Measurements from ENCODE around the gene FRMD4A. TPM values are rescaled to one million over a fixed set of nuclear protein-coding genes. Genes with fewer than 3 reads are reported as not detected.

The FRMD4A gene
- total RNA-seq, 2 donors from 2014 or later, result 0.35 to 0.50 TPM

GRCh38 chr10:13736506-13736905, 594.2 kb downstream of the FRMD4A start:
- Mint-ChIP-seq H3K36me3 (ENCODE audit: insufficient read depth in 2 of 2) (no peaks in the 10 kb centered on the region), H3K9me3 (no peaks in the 10 kb centered on the region), H3K27ac (no peak overlapping the region), H3K27me3 (ENCODE audit: low read depth) (peaks cover 5% of the 10 kb centered on the region), H3K4me1 (ENCODE audit: low read depth) (no peaks in the 10 kb centered on the region), H3K4me3 (no peak overlapping the region)
- ATAC-seq (replicated peaks in 1 of 2), result no peak
- no peak for DNase-seq

DNA sequence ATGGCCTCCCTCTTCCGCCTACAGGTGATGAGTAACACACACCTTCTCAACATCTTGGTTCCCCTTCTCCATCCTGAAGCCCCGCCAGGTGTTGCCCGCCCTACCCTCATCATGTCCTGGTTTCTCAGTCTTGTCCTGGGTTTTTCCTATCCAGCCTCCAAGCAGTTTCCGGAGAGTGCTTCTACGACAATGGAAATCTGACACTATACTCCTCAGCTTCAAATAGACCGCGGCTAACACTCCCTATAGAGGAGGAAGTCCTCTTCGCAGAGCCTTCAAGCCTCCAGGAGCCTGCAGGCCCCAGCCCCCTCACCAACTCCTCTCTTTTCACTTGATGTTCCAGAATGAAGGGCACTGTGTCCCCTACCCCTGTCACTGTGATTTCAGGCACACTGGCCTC, 596.6 kb downstream of the FRMD4A start:
- no peaks in the 10 kb centered on the region for H3K36me3 Mint-ChIP-seq (ENCODE audit: insufficient read depth in 2 of 2)
- no peaks in the 10 kb centered on the region for H3K4me1 Mint-ChIP-seq (ENCODE audit: low read depth)
- no peak overlapping the region for H3K27ac Mint-ChIP-seq
- DNase-seq, result no peak
- H3K9me3 Mint-ChIP-seq, result no peaks in the 10 kb centered on the region
- ATAC-seq (replicated peaks in 1 of 2), result no peak
- no peaks in the 10 kb centered on the region for H3K27me3 Mint-ChIP-seq (ENCODE audit: low read depth)
- H3K4me3 Mint-ChIP-seq, result no peak overlapping the region

GRCh38 chr10:13733071-13733470, 597.7 kb downstream of the FRMD4A start:
- no peak for ATAC-seq (replicated peaks in 1 of 2)
- Mint-ChIP-seq H3K4me3 (no peak overlapping the region), H3K4me1 (ENCODE audit: low read depth) (no peaks in the 10 kb centered on the region), H3K27ac (no peak overlapping the region), H3K9me3 (no peaks in the 10 kb centered on the region), H3K36me3 (ENCODE audit: insufficient read depth in 2 of 2) (no peaks in the 10 kb centered on the region), H3K27me3 (ENCODE audit: low read depth) (no peaks in the 10 kb centered on the region)
- DNase-seq, result no peak

DNA sequence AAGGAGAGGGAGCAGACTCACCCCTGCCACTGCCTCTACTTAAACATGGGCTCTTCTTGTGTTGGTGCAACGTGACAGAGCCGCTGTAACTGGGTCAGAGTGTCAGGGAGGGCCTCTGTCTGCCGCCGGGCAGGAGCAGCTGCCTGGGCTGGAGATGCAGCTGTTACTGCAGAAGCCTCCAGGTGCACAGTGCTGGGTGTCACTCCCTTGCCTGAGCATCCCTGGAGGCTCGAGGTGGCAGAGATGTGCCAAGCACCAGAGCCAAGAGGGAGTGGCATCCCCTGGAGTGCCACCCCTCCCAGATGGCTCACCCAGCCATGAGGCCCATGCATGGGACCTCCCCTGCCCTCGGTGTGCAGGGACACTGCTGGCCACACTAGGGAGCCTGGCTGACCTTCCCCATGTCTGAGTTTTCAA, 598.3 kb downstream of the FRMD4A start:
- Mint-ChIP-seq H3K27me3 (ENCODE audit: low read depth) (no peaks in the 10 kb centered on the region), H3K4me1 (ENCODE audit: low read depth) (no peaks in the 10 kb centered on the region), H3K36me3 (ENCODE audit: insufficient read depth in 2 of 2) (no peaks in the 10 kb centered on the region), H3K4me3 (no peak overlapping the region), H3K27ac (no peak overlapping the region), H3K9me3 (no peaks in the 10 kb centered on the region)
- ATAC-seq (replicated peaks in 1 of 2) (no peak), DNase-seq (no peak)

GRCh38 chr10:13731799-13732198, 598.9 kb downstream of the FRMD4A start:
- Mint-ChIP-seq H3K27me3 (ENCODE audit: low read depth) (no peaks in the 10 kb centered on the region), H3K4me1 (ENCODE audit: low read depth) (no peaks in the 10 kb centered on the region), H3K36me3 (ENCODE audit: insufficient read depth in 2 of 2) (no peaks in the 10 kb centered on the region), H3K4me3 (no peak overlapping the region), H3K27ac (no peak overlapping the region), H3K9me3 (no peaks in the 10 kb centered on the region)
- no peak for ATAC-seq (replicated peaks in 1 of 2)
- no peak for DNase-seq

GRCh38 chr10:13730956-13731355, 599.8 kb downstream of the FRMD4A start:
- Mint-ChIP-seq H3K9me3 (no peaks in the 10 kb centered on the region), H3K27me3 (ENCODE audit: low read depth) (no peaks in the 10 kb centered on the region), H3K4me3 (no peak overlapping the region), H3K27ac (no peak overlapping the region), H3K4me1 (ENCODE audit: low read depth) (no peaks in the 10 kb centered on the region), H3K36me3 (ENCODE audit: insufficient read depth in 2 of 2) (no peaks in the 10 kb centered on the region)
- DNase-seq (no peak), ATAC-seq (replicated peaks in 1 of 2) (no peak)

GRCh38 chr10:13730306-13730652, 600.4 kb downstream of the FRMD4A start:
- DNase-seq (no peak), ATAC-seq (replicated peaks in 1 of 2) (no peak)
- no peaks in the 10 kb centered on the region for H3K9me3 Mint-ChIP-seq
- H3K4me1 Mint-ChIP-seq (ENCODE audit: low read depth), result no peaks in the 10 kb centered on the region
- H3K27me3 Mint-ChIP-seq (ENCODE audit: low read depth), result no peaks in the 10 kb centered on the region
- H3K4me3 Mint-ChIP-seq, result no peak overlapping the region
- no peak overlapping the region for H3K27ac Mint-ChIP-seq
- H3K36me3 Mint-ChIP-seq (ENCODE audit: insufficient read depth in 2 of 2), result no peaks in the 10 kb centered on the region

DNA sequence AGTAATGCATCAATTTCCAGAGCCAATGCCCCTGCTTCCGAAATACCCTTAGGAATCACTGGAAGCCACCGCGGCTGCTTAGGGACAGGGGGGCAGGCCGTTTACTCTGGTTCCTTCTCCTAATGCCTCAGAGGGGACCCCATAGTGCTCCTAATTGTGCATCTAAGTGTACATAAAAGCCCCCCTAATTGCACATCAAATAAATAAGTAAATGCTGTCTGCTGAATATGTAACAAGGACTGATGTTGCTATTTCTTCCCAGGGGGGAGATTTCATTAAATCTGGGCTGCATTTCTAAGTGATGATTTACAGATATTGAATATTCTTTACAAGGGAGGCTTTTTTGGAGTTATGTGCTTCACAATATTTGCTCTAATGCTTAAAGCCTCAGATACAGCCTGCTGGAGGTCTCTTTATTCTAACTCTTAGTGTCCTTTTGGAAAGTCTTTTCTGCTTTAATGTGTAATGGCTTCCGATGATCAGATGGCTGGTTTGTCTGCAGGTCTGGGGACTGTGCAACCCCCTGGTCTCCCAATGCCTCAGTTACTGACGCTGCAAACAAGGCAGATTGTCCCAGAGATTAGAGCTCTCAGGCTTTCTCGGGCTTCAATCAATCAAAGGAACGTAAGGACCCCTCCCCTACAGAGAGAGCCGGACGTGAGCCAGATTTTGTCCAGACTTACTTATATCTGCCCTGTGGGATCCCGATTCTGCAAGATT, 601.0 kb downstream of the FRMD4A start:
- Mint-ChIP-seq H3K27me3 (ENCODE audit: low read depth) (no peaks in the 10 kb centered on the region), H3K4me3 (no peak overlapping the region), H3K36me3 (ENCODE audit: insufficient read depth in 2 of 2) (no peaks in the 10 kb centered on the region), H3K9me3 (no peaks in the 10 kb centered on the region), H3K27ac (no peak overlapping the region), H3K4me1 (ENCODE audit: low read depth) (no peaks in the 10 kb centered on the region)
- ATAC-seq (replicated peaks in 1 of 2) (no peak), DNase-seq (no peak)

GRCh38 chr10:13728898-13729535, 601.7 kb downstream of the FRMD4A start:
- ATAC-seq (replicated peaks in 1 of 2) (no peak), DNase-seq (no peak)
- Mint-ChIP-seq H3K9me3 (no peaks in the 10 kb centered on the region), H3K27me3 (ENCODE audit: low read depth) (no peaks in the 10 kb centered on the region), H3K36me3 (ENCODE audit: insufficient read depth in 2 of 2) (no peaks in the 10 kb centered on the region), H3K27ac (no peak overlapping the region), H3K4me3 (no peak overlapping the region), H3K4me1 (ENCODE audit: low read depth) (no peaks in the 10 kb centered on the region)

GRCh38 chr10:13725594-13725993, 605.1 kb downstream of the FRMD4A start:
- no peaks in the 10 kb centered on the region for H3K36me3 Mint-ChIP-seq (ENCODE audit: insufficient read depth in 2 of 2)
- no peak overlapping the region for H3K27ac Mint-ChIP-seq
- peaks cover 10% of the 10 kb centered on the region for H3K4me1 Mint-ChIP-seq (ENCODE audit: low read depth)
- ATAC-seq (replicated peaks in 1 of 2) (no peak), DNase-seq (no peak)
- H3K9me3 Mint-ChIP-seq, result no peaks in the 10 kb centered on the region
- peaks cover 7% of the 10 kb centered on the region for H3K27me3 Mint-ChIP-seq (ENCODE audit: low read depth)
- H3K4me3 Mint-ChIP-seq, result no peak overlapping the region

- H3K27ac Mint-ChIP-seq, result no peak overlapping the region
- no peaks in the 10 kb centered on the region for H3K36me3 Mint-ChIP-seq (ENCODE audit: insufficient read depth in 2 of 2)
- no peak for DNase-seq
- H3K4me3 Mint-ChIP-seq, result no peak overlapping the region
- no peak for ATAC-seq (replicated peaks in 1 of 2)
- H3K4me1 Mint-ChIP-seq (ENCODE audit: low read depth), result peaks cover 10% of the 10 kb centered on the region
- H3K27me3 Mint-ChIP-seq (ENCODE audit: low read depth), result peaks cover 13% of the 10 kb centered on the region
- H3K9me3 Mint-ChIP-seq, result peaks cover 0 to 3% of the 10 kb centered on the region in 2 donors
Observed at GRCh38 chr10:13724484-13724883, 606.2 kb downstream of the FRMD4A start.

GRCh38 chr10:13722747-13723653, 607.7 kb downstream of the FRMD4A start:
- H3K36me3 Mint-ChIP-seq (ENCODE audit: insufficient read depth in 2 of 2), result no peaks in the 10 kb centered on the region
- no peak overlapping the region for H3K4me3 Mint-ChIP-seq
- H3K9me3 Mint-ChIP-seq, result peaks cover 0 to 3% of the 10 kb centered on the region in 2 donors
- peaks cover 13% of the 10 kb centered on the region for H3K27me3 Mint-ChIP-seq (ENCODE audit: low read depth)
- H3K27ac Mint-ChIP-seq, result no peak overlapping the region
- H3K4me1 Mint-ChIP-seq (ENCODE audit: low read depth), result peaks cover 20% of the 10 kb centered on the region
- DNase-seq (no peak), ATAC-seq (replicated peaks in 1 of 2) (peak; percentile 51 to 62)

- Mint-ChIP-seq H3K27me3 (ENCODE audit: low read depth) (peaks cover 13% of the 10 kb centered on the region), H3K9me3 (peaks cover 0 to 3% of the 10 kb centered on the region in 2 donors), H3K4me3 (no peak overlapping the region), H3K4me1 (ENCODE audit: low read depth) (peaks cover 27% of the 10 kb centered on the region), H3K36me3 (ENCODE audit: insufficient read depth in 2 of 2) (no peaks in the 10 kb centered on the region), H3K27ac (no peak overlapping the region)
- no peak for DNase-seq
- no peak for ATAC-seq (replicated peaks in 1 of 2)
Observed at GRCh38 chr10:13721486-13721885, 609.2 kb downstream of the FRMD4A start.
